T-helper 17 cell (primary cell): ENCODE results near the gene SUN2. TPM values are rescaled to one million over a fixed set of nuclear protein-coding genes. Genes with fewer than 3 reads are reported as not detected.

Experiments used
- ATAC-seq: fragments of 150-1000 bp; cut with Tn5 transposase; 2 replicates; pipeline ENCODE4 v1.10.0; 2021; ENCODE audit warnings: mild to moderate bottlenecking, moderate library complexity
- DNase-seq, 3 donors: peaks; one replicate each; pipeline versions ENCODE4 v3.0.0 to v3.0.0-alpha.2; 2020 to 2021
- H3K9me3 ChIP-seq: one replicate; pipeline ENCODE4 v1.7.0; 2013; ENCODE audit warnings: low read length, mild to moderate bottlenecking; ENCODE audit not compliant: control insufficient read depth, poor library complexity, severe bottlenecking
- H3K27ac Mint-ChIP-seq: one replicate; pipeline ENCODE4 v1.8.0; 2022; ENCODE audit warnings: mild to moderate bottlenecking, moderate library complexity, mixed read lengths
- H3K27me3 Mint-ChIP-seq: one replicate; pipeline ENCODE4 v1.8.0; 2022; ENCODE audit warnings: mixed read lengths
- H3K36me3 Mint-ChIP-seq: one replicate; pipeline ENCODE4 v1.8.0; 2022; ENCODE audit warnings: low read depth, mixed read lengths
- H3K4me1 Mint-ChIP-seq: one replicate; pipeline ENCODE4 v1.8.0; 2022; ENCODE audit warnings: mild to moderate bottlenecking, mixed read lengths
- H3K4me3 Mint-ChIP-seq: one replicate; pipeline ENCODE4 v1.8.0; 2022; ENCODE audit warnings: mild to moderate bottlenecking, moderate library complexity, mixed read lengths
- total RNA-seq, 4 donors: library from RNA in 2 of 4; stranded (reverse) in 2 of 4; gene quantifications; one replicate each; pipeline ENCODE4 v1.2.3 and lab custom pipeline; 2022 to 2026

SUN2 gene
- total RNA-seq, 2 donors from 2014 or later, result 426 to 485 TPM

- no peaks in the 10 kb centered on the region for H3K9me3 ChIP-seq
- peaks cover 6% of the 10 kb centered on the region for H3K4me1 Mint-ChIP-seq
- no peak for DNase-seq
- no peak overlapping the region for H3K4me3 Mint-ChIP-seq
- H3K27ac Mint-ChIP-seq, result no peak overlapping the region
- no peak for ATAC-seq
- H3K36me3 Mint-ChIP-seq, result no peaks in the 10 kb centered on the region
- H3K27me3 Mint-ChIP-seq, result no peaks in the 10 kb centered on the region
Measured at GRCh38 chr22:38788846-38789245, 33.0 kb upstream of the SUN2 start.

DNA sequence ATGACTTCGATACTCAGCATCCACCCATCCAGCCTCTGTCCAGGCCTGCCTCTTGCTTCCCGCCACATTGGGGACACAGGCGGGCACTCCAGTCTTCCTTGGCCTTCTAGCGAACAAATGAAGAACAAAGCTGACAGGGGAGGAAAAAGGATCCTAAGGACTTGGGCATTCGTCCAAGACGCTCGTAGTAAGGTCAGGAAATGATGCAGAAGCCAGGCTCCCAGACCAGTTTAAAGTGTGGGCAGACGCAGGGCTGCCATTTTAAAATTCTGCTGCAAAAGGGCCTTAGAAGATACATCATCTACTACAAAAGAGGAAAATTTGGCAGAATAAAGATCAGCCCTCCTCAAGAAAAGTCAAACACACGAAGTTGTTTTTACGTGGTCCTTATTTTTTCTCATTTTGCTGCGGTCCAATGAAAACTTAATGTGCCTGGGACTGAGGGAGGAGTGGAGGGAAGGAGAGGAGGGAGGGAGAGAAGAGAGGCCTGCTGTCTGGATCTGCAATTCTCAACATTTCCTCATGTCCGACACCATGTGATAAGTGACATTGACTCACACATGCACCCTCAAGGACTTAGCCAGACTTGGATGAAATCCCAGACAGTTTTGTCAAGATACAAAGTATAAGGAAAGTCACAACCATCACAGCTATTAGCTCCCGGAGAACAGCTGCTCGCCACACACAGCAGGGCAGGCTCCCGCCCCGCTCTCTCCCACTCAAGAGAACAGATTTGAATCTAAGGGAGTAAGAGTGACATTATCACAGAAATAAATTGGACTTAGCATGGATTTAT, 32.4 kb upstream of the SUN2 start:
- DNase-seq, result no peak
- Mint-ChIP-seq H3K36me3 (no peaks in the 10 kb centered on the region), H3K4me3 (no peak overlapping the region), H3K27me3 (no peaks in the 10 kb centered on the region), H3K4me1 (peaks cover 8% of the 10 kb centered on the region), H3K27ac (no peak overlapping the region)
- no peaks in the 10 kb centered on the region for H3K9me3 ChIP-seq
- no peak for ATAC-seq

- no peak for ATAC-seq
- Mint-ChIP-seq H3K4me1 (peaks cover 11% of the 10 kb centered on the region), H3K27ac (no peak overlapping the region), H3K27me3 (no peaks in the 10 kb centered on the region), H3K36me3 (peaks cover 6% of the 10 kb centered on the region), H3K4me3 (no peak overlapping the region)
- H3K9me3 ChIP-seq, result no peaks in the 10 kb centered on the region
- no peak for DNase-seq
Measured at GRCh38 chr22:38786631-38787030, 30.8 kb upstream of the SUN2 start.

GRCh38 chr22:38784856-38785255, 29.1 kb upstream of the SUN2 start:
- Mint-ChIP-seq H3K4me3 (no peak overlapping the region), H3K36me3 (peaks cover 7% of the 10 kb centered on the region), H3K27ac (no peak overlapping the region), H3K27me3 (no peaks in the 10 kb centered on the region), H3K4me1 (peaks cover 14% of the 10 kb centered on the region)
- no peak for DNase-seq
- no peak for ATAC-seq
- H3K9me3 ChIP-seq, result no peaks in the 10 kb centered on the region

DNA sequence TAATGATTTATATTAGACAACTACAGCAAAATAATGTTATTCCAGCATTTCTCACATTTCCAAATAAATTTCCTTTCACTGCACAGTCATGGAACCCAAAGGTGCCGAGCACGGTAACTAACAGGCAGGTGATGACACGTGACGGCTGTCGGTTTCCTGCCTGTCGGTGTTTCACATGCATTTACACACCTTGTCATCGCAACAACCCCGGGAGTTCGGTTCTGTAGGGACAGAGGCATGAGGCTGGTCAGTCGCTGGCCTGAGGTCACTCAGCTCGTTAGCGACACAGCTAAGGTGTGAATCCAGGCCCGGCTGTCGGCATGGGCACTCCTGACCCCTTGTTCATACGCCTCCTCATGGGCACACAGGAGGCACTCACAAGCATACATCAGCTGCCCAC, 28.2 kb upstream of the SUN2 start:
- no peak overlapping the region for H3K27ac Mint-ChIP-seq
- no peak for ATAC-seq

DNA sequence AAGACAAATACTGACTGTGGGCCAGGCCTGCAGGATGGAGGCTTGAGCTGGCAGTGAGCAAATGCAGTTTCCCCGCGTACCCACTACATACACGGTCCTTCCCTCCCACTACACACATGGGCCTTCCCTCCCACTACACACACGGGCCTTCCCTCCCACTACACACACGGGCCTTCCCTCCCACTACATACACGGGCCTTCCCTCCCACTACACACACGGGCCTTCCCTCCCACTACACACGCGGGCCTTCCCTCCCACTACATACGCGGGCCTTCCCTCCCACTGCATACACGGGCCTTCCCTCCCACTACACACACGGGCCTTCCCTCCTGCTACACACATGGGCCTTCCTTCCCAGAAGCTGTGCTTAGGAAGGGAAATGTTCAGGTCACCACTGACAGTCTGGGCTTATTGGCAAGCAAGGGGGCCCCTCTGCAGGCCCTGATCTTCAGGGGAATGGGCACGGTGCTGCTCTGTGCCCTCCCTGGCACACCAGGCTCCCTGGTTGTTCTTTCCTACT, 27.4 kb upstream of the SUN2 start:
- ATAC-seq (no peak), DNase-seq (no peak)
- Mint-ChIP-seq H3K4me1 (peaks cover 14% of the 10 kb centered on the region), H3K36me3 (peaks cover 7% of the 10 kb centered on the region), H3K27ac (peak overlapping the region; percentile 72), H3K4me3 (no peak overlapping the region), H3K27me3 (no peaks in the 10 kb centered on the region)
- no peaks in the 10 kb centered on the region for H3K9me3 ChIP-seq

More for the DNA sequence above, 28.2 kb upstream of the SUN2 start:
- no peaks in the 10 kb centered on the region for H3K9me3 ChIP-seq
- Mint-ChIP-seq H3K27me3 (no peaks in the 10 kb centered on the region), H3K36me3 (peaks cover 7% of the 10 kb centered on the region), H3K4me1 (peaks cover 14% of the 10 kb centered on the region), H3K4me3 (no peak overlapping the region)
- no peak for DNase-seq

GRCh38 chr22:38782402-38783094, 26.8 kb upstream of the SUN2 start:
- no peak overlapping the region for H3K4me3 Mint-ChIP-seq
- no peak for ATAC-seq
- no peak for DNase-seq
- no peaks in the 10 kb centered on the region for H3K27me3 Mint-ChIP-seq
- H3K36me3 Mint-ChIP-seq, result peaks cover 7% of the 10 kb centered on the region
- peaks cover 14% of the 10 kb centered on the region for H3K4me1 Mint-ChIP-seq
- H3K27ac Mint-ChIP-seq, result peak overlapping the region; percentile 72
- H3K9me3 ChIP-seq, result no peaks in the 10 kb centered on the region

DNA sequence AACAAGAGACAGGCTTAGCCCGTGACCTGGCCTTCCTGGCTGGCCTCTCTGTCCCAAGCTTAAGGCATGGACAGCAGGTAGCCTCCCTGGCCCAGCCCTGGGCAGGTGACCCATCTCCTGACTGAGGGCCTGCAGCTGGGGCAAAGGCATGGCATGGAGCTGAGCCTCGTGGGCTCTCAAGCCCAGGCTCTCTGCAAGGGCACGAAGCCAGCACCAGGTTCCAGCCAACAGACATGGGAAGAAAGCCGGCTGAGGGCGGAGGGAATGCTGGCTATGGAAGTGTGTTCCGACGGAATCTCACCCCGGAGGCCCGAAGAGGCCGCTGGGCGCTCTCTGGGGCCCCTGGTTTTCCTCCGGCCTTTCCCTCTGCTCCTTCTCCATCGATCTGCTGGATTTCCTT, 25.2 kb upstream of the SUN2 start:
- no peaks in the 10 kb centered on the region for H3K27me3 Mint-ChIP-seq
- no peak overlapping the region for H3K4me3 Mint-ChIP-seq
- peaks cover 14% of the 10 kb centered on the region for H3K4me1 Mint-ChIP-seq
- H3K27ac Mint-ChIP-seq, result no peak overlapping the region
- peaks cover 7% of the 10 kb centered on the region for H3K36me3 Mint-ChIP-seq
- no peak for DNase-seq
- no peak for ATAC-seq
- no peaks in the 10 kb centered on the region for H3K9me3 ChIP-seq

DNA sequence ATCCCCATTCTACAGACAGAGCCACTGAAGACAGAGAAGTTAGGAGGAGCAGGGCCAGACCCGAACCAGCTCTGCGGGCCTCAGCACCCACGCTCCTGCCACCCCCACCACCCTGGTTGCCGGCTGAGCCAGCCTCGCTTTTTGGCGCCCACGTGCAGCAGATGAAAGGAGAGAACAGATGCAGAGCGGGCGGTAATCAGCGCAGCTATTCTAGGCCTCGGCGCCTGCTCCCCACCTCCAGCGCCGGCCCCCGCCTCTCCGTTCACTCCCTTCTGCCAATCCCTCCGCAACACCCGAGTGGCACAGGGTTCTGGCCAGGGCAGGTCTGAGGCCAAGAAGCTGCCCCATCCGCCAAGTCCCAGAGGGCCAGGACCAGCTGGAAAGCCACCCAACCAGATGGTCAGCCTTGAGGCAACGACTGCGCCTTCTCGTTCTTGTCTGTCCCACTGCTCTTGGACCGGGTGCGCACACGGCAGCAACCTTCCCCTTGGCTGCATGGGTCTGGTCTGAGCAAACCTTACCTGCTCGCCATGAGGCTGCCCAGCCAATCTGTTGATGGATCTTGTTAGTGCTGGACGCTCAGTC, 21.4 kb upstream of the SUN2 start:
- H3K27ac Mint-ChIP-seq, result no peak overlapping the region
- H3K4me1 Mint-ChIP-seq, result peaks cover 7% of the 10 kb centered on the region
- H3K4me3 Mint-ChIP-seq, result no peak overlapping the region
- no peaks in the 10 kb centered on the region for H3K27me3 Mint-ChIP-seq
- no peak for ATAC-seq
- no peak for DNase-seq
- H3K36me3 Mint-ChIP-seq, result peaks cover 6% of the 10 kb centered on the region
- no peaks in the 10 kb centered on the region for H3K9me3 ChIP-seq

GRCh38 chr22:38776086-38776485, 20.3 kb upstream of the SUN2 start:
- Mint-ChIP-seq H3K27ac (no peak overlapping the region), H3K4me1 (no peaks in the 10 kb centered on the region), H3K36me3 (no peaks in the 10 kb centered on the region), H3K27me3 (no peaks in the 10 kb centered on the region), H3K4me3 (no peak overlapping the region)
- DNase-seq, result no peak
- no peaks in the 10 kb centered on the region for H3K9me3 ChIP-seq
- no peak for ATAC-seq

DNA sequence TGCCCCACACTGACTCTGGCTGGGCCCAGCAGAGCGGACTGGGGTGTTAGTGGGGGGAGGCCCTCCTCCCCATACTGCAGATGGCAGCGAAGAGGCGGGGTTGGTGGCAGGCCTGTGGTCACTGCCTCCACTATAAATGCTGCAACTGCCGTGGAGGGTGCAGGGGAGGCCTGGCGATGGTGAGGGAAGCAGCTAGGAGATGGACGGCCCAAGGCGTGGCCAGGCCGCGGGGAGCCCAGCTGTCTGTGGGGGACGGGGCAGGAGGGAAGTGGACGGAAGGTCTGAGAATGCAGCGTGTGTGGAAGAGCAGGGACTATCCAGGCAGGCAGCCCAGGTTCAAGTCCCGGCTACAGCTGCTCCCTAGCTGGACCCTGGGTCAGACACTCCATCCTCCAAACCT, 19.9 kb upstream of the SUN2 start:
- ATAC-seq (no peak), DNase-seq (no peak)
- H3K9me3 ChIP-seq, result no peaks in the 10 kb centered on the region
- H3K4me1 Mint-ChIP-seq, result no peaks in the 10 kb centered on the region
- H3K27ac Mint-ChIP-seq, result no peak overlapping the region
- H3K27me3 Mint-ChIP-seq, result no peaks in the 10 kb centered on the region
- H3K36me3 Mint-ChIP-seq, result no peaks in the 10 kb centered on the region
- H3K4me3 Mint-ChIP-seq, result no peak overlapping the region

GRCh38 chr22:38774496-38775166, 18.8 kb upstream of the SUN2 start:
- no peaks in the 10 kb centered on the region for H3K27me3 Mint-ChIP-seq
- DNase-seq (no peak), ATAC-seq (no peak)
- no peak overlapping the region for H3K4me3 Mint-ChIP-seq
- no peaks in the 10 kb centered on the region for H3K9me3 ChIP-seq
- no peaks in the 10 kb centered on the region for H3K4me1 Mint-ChIP-seq
- H3K36me3 Mint-ChIP-seq, result no peaks in the 10 kb centered on the region
- peak overlapping the region; percentile 24 for H3K27ac Mint-ChIP-seq

- H3K9me3 ChIP-seq, result no peaks in the 10 kb centered on the region
- H3K4me3 Mint-ChIP-seq, result no peak overlapping the region
- no peak for DNase-seq
- H3K4me1 Mint-ChIP-seq, result peaks cover 6% of the 10 kb centered on the region
- no peak overlapping the region for H3K27ac Mint-ChIP-seq
- H3K36me3 Mint-ChIP-seq, result no peaks in the 10 kb centered on the region
- no peaks in the 10 kb centered on the region for H3K27me3 Mint-ChIP-seq
- no peak for ATAC-seq
Measured at GRCh38 chr22:38773363-38773946, 17.7 kb upstream of the SUN2 start.
